HG03575 (cell line): ENCODE results near the gene TGFA.

Experiments
- ATAC-seq: cut with Tn5 transposase; IDR thresholded peaks from one replicate; pipeline ENCODE4 v1.9.1; 2021; ENCODE audit not compliant: unreplicated experiment, insufficient number of reproducible peaks, low FRiP score; ENCODE audit errors: extremely low read depth

TGFA gene

DNA sequence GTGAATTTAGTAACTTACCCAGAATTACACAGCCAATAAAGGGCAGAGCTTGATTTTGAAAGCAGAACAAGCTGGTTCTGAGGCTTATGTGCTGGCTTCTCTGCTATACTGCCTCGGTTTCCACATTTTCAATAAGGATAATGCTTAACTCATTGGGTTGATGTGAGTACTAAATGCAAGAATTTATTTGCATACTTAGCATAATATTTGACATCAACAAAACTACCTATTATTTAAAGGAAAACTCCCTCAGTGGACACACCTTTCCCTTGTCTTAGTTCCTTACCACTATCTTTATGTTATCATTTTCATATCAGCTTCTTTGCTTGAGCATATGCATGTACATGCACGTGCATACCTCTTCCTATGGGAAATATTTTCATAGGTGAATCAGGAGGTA is 3.0 kb upstream of the TGFA start:
- no peak for ATAC-seq

DNA sequence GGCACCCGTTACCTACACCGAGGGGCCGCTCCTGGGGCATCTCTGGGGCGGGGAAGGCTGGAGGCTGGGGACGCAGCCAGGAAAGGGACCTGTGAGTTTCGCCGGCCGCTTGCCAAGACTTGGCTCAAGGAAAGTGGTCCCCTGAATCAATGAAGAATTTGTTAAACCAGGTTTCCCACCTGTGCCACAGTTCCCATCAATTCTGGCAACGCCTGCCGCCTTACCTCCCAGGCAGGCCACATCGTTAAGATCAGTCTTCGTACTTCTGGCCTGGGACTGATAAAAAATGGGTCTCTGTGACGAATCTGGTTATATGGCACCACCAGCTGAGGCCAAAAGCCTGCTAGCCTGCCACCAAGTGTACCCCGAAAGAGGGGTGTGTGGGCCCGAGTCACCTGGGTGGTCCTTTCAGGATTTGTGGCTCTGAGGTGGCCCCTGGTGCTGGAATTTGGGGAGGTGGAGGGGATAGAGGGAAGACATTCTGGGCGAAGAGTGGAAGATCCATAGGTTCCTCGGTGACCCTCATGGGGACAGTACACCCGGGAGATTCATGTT is 789 bp upstream of the TGFA start:
- no peak for ATAC-seq

DNA sequence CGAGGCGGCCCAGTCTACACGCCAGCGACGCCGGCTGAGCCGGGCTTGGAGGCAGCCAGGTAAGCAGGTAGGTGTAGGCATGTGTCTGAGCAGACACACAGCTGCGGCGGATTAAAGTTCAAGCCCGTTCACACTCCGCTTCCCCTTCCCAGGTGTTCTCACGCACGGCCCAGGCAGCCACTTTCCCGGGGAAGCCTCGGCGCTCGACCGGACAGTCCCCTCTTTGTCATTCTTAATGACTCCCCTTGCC is 367 bp downstream of the TGFA start:
- no peak for ATAC-seq

DNA sequence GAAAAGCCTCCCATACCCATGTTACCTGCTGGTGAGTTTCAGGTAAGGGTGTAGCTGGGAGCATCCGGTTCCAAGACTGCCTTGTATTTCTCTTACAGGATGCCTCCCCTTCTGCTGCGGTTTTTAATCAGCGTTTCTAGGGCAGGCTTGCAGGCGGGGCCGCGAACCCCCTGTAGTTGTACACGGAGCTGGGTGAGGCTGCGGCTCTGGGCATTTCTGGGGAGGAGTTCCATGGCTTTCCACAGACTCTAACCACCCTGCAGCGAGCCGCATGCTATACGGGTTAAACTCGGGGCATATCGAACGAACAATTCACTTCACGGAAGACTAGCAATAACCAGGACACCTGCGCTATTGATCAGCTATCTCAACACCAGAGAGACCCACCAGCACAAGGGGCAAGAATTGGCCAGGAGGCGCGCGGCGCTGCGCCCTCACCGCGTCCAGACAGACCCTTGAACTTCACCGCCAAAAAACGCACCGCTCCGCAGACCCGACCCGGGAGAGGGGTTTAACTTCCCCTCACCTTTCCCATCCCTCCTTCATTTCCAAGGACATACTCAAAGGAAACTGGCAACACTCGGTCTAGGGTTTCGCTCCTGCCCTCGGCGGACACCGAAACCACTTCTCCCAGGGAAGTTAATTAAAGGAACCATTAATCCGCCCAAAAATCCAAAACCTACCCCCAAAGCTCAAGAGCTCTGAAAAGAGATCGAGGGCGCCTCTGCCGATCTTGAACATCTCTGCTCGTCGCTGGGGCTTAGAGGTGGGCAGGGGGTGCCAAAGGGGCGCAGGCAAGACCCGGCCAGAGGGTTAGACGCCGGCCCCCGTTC is 909 bp downstream of the TGFA start:
- no peak for ATAC-seq

DNA sequence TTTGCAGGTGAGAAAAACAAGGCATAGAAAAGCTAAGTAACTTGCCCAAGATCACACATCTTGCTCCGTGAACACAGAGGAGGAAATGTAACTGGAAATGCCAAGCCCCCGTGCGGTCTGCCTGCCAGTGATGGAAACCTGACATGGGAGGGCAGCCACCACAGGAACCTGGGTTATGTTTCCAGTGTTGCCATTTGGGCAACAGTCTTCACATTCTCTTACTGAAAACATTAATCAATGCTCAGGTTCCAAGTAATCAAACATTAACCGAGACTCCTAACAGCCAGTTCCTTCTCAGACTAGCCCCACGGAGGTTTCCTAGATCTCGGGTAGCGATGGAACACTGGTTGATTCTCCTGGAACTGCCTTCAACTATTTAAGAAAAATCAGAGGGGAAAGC is 2.5 kb downstream of the TGFA start:
- no peak for ATAC-seq

DNA sequence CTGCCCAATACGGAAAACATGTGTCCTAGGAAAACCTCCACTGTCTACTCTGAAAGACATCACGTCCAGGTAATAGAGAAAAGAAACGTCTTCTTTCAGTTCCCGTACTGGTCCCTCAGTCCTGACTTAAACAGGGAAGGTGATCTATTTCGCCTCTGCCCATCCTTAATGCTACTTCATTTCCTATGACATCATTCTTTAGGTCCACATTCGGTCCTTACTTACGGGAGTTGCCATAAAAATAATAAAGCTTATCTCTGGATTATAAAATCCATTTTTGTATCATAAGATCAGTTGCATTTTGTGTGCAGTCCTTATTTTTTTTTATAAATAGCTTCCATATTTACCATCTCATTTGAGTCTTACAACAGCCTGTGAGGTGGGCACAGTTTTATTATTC is 3.7 kb downstream of the TGFA start:
- ATAC-seq, result no peak

DNA sequence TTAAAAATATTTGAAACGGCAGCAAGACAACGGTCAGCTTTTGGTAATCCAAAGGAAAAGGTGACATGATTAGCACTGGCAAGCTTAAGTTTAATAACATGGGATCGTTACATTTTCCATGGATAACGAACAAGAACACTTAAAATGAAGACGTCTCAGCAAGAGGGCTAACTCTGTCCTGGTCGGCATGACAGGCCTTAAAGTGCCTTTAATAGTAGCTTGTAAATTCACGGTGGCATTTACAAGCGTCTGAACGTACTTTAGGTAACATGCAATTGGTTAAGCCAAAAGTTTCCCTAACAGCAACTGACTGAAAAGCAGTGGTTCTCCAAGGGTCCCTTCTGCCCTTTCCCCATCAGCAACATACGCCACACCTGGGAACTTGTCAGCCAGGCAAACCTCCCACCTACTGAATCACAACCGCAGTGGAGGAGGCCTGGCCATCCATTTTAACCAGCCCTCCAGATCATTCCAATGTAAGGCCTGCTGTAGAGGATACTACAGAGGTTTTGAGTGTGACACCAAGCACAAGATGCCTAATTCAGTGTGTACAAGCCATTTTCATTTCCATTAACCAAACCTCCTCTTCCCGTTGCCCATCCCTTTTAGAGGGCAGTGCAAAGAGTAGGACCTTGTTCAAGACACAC is 4.4 kb downstream of the TGFA start:
- ATAC-seq, result no peak

DNA sequence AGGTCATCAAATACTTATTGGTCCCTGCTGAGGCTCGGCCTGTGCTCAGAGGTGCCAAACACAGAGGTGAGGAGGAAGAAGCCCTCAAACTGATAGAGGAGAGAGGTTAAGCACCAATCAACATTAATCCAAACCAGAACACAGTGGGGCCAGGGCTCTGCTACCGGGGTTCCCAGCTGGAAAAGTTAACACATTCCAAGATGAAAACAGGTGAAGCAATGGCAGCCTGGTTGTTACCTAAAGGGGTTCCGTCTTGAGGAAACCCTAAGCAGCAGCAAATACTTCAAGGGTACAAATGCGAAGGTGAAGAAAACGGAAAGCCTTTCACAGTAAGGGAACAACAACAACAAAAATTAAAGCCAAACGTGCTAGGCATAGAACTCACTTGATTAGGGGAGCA is 5.4 kb downstream of the TGFA start:
- ATAC-seq, result no peak

DNA sequence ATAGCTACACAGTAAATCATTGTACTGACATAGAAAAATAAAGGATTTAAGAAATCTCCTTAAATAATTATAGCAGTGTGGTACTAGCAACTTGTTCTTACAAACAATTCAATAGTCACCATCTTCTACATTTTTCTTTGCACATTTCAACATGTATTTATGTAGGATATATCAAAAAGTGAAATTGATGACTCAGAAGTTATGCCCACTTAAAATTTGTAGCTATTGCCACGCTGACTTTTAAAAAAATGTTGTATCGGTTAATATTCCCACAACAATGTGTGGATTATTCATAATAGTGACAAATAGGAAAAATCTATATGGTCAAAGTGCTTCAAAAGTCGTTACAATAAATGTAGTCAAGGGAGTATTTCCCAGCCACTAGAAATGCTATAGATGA is 6.7 kb downstream of the TGFA start:
- no peak for ATAC-seq

DNA sequence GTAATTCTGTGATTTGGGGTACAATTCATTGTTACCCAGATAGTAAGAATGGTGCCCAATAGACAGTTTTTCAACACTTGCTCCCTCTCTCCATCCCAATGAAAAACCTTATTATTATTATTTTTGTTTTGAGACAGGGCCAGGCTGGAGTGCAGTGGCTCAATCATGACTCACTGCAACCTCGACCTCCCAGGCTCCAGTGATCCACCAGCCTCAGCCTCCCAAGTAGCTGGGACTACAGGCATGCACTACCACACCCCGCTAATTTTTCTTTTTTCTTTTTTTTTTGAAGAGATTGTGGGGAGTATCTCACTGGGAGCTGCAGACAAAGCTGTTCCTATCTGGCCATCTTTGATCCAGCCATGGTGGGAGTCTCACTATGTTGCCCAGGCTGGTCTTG is 7.2 kb downstream of the TGFA start:
- ATAC-seq, result no peak

DNA sequence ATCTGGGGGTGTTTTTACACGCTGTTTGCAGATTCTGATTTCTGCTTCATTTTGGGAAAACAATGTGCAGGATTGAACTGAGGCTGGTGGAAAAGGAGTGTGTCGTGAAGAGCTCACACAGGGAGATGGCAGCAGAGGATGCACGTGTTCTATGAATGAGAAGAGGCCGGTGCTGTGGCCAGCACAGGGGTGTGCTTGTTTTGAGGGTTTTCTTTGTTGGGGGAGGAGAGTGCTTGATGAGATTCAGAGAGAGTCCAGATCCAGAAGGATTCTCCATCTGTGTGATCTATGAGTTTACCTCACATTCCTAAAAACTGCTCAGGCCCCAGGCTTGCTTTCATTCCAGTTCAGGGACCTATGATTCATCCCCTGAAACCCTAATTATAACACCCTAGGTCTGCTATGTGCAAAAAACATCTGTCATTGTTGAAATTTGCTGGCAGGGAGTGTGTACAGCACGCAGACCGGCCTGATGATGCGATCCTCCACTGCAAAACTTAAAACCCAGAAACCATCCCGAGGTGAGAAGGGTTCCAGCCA is 12.1 kb downstream of the TGFA start:
- no peak for ATAC-seq

DNA sequence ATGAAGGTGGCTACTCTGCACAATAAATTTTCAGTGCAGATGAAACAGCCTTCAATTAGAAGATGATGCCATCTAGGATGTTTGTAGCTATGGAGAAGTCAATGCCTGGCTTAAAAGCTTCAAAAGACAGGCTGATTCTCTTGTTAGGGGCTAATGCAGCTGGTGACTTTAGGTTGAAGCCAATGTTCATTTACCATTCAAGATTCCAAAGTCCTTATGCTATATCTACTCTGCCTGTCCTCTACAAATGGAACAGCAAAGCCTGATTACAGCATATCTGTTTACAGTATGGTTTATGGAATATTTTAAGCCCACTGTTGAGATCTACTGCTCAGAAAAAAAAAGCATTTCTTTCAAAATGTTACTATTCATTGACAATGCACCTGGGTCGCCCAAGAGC is 15.8 kb downstream of the TGFA start:
- ATAC-seq, result no peak

DNA sequence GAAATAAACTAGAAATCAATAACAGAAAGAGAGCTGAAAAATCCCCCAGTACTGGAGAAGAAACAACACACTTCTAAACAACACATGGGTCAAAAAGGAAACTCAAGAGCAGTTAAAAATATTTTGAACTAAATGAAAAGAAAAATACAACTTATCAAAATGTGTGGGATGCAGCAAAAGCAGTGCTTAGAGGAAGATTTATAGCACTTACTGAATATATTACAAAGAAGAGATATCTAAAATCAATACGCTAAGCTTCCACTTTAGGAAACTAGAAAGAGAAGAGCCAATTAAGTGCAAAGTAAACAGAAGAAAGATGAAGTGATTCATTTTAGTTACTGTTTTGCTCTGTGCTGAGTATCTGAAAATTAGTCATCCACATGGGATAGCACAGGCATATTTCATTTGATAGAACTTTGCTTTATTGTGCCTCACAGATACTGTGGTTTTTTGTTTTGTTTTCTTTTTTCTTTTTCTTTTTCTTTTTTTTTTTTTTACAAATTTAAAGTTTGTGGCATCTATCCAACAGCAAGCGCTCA is 17.0 kb downstream of the TGFA start:
- ATAC-seq, result no peak

DNA sequence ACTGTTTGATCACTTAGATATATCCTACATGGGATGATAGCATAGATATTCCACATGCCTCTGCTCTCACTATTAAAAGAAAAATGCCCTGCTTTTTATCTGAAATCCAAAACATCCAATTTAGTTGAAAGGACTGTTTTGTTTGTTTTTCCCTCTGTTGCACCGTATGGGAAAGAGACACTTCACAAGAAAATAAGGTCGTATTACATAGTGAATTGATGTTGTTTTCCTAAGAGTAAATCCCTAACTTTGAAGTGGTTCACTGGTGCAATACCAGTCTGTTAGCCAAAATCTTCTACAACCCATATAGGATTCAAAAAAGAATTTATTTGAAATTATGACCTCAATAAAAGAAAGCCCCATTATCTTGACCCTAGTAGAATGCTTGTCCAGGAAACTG is 18.1 kb downstream of the TGFA start:
- ATAC-seq, result no peak

DNA sequence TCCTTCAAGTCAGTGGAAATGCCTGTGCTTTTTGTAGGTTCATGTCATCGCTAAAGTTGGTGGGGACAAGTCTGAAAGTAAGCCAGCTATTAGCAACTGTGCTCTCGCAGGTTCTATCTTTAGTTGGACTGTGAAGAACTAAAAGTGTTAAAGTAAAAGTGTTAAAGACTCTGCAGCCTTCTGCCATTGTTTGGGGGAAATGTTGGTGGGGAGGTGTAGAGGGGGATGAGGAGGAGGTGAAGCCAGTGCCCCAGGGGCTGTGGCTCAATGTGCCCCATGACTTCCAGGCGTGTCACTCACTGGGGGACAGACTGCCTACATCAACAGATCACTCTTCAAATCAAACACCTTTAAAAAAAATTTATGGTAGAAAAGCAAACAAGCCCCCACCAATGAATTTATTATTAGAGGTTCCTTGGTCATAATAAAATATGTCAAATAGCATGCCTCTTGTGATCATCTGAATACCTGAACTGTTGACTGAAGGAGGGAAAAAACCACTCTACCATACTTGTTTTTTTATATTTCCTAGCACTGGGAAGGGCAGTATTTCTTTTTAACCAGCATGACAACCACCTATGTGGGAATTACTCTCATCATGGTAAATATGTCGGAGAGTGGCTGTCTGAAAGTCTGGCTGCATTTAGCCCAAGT is 19.3 kb downstream of the TGFA start:
- no peak for ATAC-seq

DNA sequence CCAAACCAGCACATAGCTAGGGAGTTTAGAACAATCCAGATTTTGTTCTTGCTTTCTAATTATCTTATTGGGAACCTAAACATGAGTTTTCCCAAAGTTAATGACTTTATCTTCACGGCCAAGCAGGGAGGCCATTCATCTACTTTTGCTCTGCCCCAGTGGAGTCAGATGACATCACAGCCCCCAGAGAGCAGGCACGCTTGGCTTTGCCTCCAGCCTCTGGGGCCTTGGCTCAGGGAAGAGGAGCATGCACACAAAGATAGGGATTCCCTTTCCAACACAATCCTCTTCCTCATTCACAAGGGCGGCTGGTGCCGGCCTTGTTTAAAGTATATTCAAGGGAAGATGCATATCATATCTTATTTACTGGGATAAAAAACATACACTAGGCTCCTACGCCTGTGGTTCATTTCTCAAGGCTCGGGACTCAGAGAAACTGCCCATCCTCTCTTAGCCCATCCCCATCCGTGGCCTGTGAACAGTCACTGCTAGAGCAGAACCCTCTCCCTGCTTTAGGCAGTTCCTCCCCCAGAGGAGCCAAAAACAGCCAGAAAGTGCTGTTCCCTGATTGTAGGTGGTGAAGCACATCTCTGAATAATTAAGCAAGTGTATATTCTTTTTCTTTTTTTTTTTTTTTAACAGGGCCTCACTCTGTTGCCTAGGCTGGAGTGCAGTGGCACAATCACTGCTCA is 21.2 kb downstream of the TGFA start:
- ATAC-seq, result no peak

DNA sequence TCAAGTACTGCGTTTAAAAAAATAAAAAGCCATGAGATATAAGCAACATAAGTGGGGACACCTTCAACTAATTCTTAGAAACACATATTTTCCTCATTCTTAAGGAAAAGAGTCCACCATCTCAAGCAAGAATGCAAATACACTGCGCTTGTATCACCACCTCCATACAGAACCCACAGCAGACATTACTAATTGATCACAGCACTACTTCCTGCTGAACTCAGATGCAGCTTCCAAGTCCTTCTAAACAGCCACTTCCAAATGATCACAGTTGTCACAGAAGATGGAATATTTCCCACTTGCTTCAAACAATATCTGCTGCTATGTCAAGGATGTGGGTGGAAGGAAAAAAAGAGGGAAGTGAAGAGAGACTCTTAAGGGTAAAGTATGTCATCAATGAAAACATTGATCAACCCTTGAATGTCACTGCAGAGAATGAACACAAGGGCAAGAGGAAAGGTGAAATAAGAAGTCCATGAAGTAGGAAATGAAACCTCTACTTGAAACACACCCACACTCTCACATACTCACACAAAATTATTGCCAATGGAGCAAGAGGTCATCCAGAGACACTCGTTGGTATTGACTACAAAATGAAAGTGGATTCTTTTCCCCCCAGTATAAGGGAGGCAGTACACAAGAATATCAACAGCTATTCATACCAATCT is 22.1 kb downstream of the TGFA start:
- ATAC-seq, result no peak

DNA sequence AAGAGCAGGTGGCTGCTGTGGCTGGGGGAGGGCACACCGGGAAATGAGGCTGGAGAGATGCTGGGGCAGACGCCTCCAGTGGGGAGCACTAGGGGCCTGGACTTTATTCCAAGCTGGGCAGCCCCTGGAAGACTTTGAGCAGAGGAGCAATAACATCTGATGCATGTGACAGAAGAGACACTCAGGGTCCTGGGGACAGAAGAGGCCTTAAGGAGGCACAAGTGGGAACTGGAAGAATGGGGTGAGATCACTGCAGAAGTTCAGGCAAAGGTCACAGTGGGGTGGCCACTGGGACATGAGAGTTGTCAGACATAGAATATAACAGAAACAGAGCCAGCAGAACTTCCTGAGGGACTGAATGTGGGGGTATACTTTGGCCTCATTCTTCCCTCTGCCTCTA is 24.0 kb downstream of the TGFA start:
- ATAC-seq, result no peak

DNA sequence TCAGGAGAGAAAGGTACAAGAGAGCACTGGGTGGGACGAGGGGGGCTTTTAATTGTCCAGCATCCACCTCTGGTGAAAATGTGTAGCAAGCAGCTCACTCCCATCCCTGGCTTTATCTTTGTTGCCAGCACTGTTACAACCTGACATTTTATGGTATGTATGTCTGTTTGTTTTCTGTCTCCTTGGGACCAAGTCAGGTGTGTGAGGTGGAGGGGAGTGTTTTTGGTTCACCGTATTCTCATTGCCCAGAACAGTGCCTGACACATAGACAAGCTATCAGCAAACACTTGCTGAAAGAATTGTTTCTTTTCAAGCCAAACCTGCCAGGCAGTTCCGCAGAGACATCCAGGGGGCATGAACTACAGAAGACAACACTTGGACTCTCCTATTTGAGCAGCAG is 24.7 kb downstream of the TGFA start:
- no peak for ATAC-seq
